AG10803 (cell line): ENCODE results near the gene MAIP1.
A peak's percentile ranks its signal among the peaks of the same experiment; 100 is the strongest.

Experiments used
- DNase-seq: peaks from one replicate; pipeline ENCODE4 v3.0.0; 2010; ENCODE audit warnings: low read depth
- H3K4me3 ChIP-seq: 2 replicates; pipeline ENCODE4 v1.5.1; 2011; ENCODE audit warnings: mild to moderate bottlenecking, low read length, control low read depth
- TF ChIP-seq, protein P1 (sequence below): conservative IDR thresholded peaks from 2 replicates; pipeline ENCODE4 v1.5.1; 2011; ENCODE audit warnings: mild to moderate bottlenecking, low read length, control low read depth, inconsistent platforms

MAIP1 gene

DNA sequence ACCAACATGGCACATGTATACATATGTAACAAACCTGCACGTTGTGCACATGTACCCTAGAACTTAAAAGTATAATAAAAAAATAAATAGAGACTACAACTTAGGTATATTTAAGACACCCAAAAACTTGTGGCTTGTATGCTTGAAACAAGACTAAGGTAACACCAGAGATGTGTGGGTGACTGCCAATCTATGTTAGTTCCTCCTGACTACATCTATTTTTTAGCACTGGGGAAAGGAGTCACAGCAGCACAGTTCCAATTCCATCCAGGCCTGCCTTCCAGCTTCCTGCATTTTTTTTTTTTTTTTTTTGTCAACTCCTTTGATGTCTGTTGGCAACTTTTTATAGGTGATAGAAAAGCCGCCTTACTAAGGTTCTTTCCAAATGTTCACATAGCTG lies 26.1 kb upstream of the MAIP1 start:
- TF ChIP-seq, protein P1, sequence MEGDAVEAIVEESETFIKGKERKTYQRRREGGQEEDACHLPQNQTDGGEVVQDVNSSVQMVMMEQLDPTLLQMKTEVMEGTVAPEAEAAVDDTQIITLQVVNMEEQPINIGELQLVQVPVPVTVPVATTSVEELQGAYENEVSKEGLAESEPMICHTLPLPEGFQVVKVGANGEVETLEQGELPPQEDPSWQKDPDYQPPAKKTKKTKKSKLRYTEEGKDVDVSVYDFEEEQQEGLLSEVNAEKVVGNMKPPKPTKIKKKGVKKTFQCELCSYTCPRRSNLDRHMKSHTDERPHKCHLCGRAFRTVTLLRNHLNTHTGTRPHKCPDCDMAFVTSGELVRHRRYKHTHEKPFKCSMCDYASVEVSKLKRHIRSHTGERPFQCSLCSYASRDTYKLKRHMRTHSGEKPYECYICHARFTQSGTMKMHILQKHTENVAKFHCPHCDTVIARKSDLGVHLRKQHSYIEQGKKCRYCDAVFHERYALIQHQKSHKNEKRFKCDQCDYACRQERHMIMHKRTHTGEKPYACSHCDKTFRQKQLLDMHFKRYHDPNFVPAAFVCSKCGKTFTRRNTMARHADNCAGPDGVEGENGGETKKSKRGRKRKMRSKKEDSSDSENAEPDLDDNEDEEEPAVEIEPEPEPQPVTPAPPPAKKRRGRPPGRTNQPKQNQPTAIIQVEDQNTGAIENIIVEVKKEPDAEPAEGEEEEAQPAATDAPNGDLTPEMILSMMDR: no peak
- no peak overlapping the region for H3K4me3 ChIP-seq
- no peak for DNase-seq

- DNase-seq: peak; percentile 4
- no peak overlapping the region for H3K4me3 ChIP-seq
- TF ChIP-seq, protein P1: no peak
These were observed 23.0 kb upstream of the MAIP1 start for GRCh38 chr2:199932312-199932855.

DNA sequence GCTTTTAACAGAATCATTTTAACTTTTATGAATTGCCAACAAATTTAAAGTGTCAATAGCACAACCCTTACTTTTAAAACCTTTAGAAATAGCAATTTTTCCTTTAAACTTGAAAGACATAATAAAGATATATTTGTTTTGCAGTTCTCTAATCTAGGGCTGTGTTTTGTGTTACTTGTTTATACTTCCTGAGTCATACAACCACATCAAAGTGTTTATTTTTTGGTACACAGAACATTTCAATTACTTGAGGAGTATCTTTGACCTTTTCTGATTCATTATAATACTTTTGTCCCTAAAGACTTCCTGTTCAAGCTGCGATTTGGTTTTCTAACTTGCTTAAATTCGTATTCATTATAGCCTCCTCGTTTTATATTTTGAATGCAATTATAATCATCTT lies 21.9 kb upstream of the MAIP1 start:
- no peak for DNase-seq
- H3K4me3 ChIP-seq: no peak overlapping the region
- TF ChIP-seq, protein P1: no peak

- TF ChIP-seq, protein P1: no peak
- no peak for DNase-seq
- H3K4me3 ChIP-seq: no peak overlapping the region
These were observed 18.8 kb upstream of the MAIP1 start for GRCh38 chr2:199936554-199936953.

DNA sequence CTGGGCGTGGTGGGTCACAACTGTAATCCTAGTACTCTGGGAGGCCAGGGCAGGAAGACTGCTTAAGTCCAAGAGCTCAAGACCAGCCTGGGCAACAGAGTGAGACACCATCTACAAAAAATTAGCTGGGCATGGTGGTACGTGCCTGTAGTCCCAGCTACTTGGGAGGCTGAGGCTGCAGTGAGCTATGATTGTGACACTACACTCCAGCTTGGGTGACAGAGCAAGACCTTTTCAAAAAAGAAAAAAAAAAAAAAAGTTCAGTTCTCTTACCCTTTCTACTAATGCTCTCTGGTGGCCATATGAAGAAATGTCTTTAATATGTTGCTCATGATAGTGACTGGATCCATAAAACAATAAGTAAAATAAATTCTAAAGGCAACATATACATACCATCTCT lies 15.0 kb upstream of the MAIP1 start:
- TF ChIP-seq, protein P1: peak; percentile 40
- peak; percentile 37 for DNase-seq
- H3K4me3 ChIP-seq: no peak overlapping the region

GRCh38 chr2:199943373-199943772 lies 12.0 kb upstream of the MAIP1 start:
- H3K4me3 ChIP-seq: no peak overlapping the region
- TF ChIP-seq, protein P1: no peak
- DNase-seq: no peak

DNA sequence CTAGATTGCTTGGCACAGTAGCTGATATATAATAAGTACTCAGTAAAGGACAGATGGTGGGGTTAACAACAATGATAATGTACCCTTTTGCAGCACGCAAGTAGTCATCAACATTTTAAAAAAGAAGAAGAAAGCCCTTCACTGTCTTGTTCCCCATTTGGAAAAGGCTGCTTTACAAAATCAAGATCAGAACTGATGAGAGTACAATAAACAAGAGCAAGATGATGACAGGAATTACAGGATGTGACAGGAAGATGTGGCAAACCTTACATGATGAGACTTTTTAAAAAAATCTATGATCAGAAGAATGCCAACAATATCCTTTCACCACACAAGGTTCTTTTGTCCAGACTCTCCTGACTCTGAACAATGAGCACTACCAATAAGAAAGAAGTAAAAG lies 9.2 kb upstream of the MAIP1 start:
- peak; percentile 13 for DNase-seq
- TF ChIP-seq, protein P1: no peak
- H3K4me3 ChIP-seq: no peak overlapping the region
